GM19463 (cell line): ENCODE data around the gene LAMB4.
A peak's percentile ranks its signal among the peaks of the same experiment; 100 is the strongest.

Experiments used
- ATAC-seq: cut with Tn5 transposase; IDR thresholded peaks from one replicate; pipeline ENCODE4 v1.9.1; 2021; ENCODE audit warnings: mild to moderate bottlenecking, moderate library complexity; ENCODE audit not compliant: unreplicated experiment

LAMB4 gene

DNA sequence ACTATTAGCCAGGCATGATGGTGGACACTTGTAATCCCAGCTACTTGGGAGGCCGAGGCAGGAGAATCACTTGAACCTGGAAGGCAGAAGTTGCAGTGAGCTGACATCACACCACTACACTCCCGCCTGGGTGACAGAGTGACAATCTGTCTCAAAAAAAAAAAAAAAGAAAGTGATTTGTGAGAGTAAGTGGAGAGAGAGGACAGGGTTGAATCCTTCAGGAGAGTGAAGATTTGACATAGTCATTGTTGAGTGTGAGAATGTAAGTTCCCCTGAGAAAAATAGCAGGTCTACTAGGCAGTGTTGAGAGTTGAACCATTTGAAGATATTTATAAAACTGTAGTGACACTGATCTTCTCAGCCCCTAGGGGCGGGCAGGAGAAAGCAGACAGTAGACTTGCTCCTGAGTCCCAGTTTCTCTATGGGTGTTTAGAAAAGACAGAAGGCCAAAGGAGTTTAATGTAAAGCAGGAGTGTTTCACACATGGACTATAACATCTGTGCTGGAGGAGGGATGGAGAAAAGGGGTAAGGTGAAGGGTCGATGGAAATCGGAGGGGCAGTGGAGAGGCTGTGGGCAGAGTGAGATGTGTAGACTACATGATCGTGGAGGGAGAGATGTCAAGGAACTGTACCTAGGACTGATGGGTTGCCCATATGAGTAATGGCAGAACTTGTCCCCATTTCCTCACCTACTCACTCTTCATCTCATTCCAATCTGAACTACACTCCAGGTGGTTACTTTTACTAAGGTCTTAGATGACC is 13.7 kb upstream of the LAMB4 start:
- ATAC-seq: no peak

DNA sequence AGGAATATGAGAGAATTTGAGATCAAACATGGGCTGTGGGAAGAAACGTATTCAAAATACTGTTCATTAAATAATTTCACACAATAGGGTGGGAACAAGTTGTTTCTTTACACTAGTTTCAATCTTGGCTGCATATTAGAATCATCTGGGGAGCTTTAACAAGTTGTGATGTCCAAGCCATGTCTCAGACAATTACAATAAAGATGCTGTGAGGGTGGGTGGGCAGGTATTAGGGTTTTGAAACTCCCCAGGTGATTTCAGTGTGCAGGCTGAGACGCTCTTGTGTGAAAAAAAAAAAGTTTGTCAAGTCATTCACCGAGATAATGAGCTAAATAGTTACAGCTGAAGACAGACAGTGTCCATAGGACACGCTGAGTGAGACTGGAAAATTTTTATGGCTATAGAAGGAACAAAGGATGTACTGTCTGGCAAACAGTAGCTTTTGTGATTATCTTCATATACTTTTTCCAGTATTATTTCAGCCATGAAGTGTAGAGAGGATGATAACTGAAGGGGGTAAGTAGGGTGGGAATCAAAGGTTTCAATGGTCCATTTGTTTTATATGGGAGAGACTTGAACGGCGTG is 12.6 kb upstream of the LAMB4 start:
- no peak for ATAC-seq

DNA sequence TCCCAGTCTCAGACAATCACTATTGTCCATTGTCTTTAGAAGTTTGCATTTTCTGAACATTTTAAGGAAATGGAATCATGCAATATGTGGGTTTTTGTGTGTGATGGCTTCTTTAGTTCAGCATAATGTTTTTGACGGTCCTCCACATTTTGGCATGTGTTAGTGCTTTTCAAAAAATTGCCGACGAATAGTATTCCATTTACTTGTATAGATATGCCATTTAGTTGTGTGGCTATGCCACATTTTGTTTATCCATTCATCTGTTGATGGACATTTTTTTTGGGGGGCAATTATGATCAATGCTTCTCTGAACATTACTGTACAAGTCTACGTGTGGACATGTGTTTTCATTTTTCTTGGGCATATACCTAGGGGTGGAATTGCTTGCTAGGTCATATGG is 12.0 kb upstream of the LAMB4 start:
- ATAC-seq: no peak

DNA sequence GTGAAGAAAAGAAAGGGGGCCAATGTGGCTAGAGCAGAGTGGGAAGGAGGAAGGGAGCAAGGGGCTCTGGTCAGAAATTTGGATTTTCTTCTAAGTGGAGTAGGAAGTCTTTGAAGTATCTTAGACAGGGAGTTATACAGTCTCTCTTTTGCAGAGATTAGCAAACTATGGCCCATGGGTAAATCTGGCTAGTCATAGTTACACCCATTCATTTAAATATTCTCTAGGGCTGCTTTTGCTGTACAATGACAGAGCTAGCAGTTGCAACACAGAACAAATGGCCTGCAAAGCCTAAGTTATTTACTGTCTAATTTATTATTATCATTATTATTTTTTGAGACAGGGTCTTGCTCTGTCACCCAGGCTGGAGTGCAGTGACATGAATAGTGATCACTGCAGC is 10.5 kb upstream of the LAMB4 start:
- ATAC-seq: no peak

DNA sequence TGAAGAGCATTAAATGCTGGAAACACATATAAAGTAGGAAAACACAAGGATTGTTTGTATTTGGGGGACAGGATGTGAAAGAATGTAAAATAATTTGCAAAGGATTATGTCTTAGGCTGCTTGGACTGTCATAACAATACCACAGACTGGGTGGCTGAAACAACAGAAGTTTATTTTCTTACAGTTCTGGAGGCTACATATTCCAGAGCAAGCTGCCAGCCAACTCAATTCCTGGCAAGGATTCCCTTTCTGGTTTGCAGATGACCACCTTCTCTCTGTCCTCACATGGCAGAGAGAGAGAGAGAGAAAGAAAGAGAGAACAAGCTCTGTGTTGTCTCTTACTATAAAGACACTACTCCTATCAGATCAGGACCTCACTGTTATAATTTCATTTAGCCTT is 8.8 kb upstream of the LAMB4 start:
- no peak for ATAC-seq

DNA sequence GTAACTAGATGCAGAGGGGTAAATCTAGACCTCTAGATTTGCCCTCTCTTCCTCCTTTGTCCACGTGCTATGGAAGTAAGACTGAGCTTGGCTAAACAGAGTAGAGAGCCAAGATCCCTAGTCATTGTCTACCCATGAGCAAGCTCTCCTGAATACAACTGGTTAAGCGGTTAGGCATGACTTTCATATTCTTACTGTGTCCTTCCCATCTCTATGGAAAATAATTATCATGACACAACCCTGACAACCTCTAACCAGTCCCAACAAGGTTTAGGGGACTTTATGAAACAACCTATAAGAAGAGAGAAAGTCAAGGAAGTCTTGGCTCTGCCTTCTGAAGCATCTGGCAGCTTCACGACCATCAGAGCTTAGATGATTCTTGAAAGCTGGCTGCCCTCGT is 7.8 kb upstream of the LAMB4 start:
- ATAC-seq: no peak

DNA sequence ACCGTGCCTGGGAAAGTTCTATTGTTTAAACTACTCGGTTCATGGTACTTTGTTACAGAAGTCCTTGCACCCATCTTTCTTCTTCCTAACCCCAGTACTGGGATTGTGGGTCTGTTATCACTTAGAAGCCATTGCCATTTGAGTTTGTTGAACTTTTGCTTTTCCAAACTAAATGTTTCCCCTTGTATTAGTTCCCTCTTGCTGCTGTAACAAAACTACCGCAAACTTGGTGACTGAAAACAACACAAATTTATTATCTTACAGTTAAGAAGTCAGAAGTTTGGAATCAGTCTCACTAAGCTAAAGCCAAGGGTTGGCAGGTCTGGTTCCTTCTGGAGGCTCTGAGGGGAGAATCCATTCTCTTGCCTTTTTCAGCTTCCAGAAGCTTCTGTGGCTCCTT is 6.9 kb upstream of the LAMB4 start:
- ATAC-seq: no peak

DNA sequence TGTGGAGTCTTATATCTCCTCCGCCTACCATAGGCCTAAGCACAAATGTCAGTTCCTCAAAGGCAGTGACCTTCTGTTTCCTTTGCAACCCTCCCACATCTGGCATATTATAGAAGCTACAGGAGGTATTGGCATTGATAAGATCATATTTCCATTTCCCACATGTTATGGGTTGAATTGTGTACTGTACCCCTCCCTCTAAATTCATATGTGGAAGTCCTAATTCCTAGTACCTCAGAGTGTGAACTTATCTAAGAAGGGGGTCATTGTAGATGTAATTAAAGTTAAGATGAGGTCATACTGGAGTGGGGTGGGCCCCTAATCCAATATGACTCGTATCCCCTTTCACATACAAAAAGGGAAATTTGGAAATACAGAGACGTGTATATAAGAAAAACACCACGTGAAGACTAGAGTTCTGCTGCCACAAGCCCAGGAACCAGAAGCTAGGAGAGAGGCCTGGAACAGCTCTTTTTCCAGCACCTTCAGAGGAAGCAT is 6.1 kb upstream of the LAMB4 start:
- peak; percentile 7 for ATAC-seq

DNA sequence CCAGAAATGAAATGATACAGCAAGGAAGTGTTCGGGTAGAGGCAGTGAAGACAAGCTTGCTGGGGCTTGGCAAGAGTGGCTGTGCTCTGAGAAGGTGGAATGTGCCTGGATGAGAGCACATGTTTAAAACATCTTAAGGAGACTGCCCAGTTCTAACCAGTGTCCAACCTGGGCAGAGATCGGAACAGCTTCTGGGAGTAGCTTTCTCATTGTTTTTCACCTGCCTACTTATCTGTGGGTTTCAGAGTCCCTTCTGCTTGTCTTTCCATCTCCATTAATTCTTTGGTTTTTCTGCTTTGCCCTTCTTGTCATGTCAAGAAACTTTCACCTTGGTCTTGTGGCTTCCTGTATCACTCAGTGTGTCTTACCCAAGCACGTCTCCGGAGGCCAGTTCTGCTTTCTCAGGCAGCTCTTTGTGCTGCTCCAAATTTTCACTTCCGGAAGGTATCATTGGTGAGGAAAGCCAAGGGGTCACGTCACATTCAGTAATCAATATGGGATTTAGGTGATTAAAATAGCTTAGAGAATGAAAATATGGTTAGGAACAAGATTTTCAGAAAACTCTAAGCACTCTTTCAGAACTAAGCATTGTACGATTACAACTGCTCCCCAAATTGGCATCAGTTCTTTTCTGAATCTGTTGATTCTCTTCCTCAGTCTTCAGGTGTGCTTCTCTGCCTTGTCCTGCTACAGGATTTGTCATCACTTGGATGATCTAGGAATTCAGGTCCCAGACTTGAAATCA is 5.5 kb upstream of the LAMB4 start:
- peak; percentile 95 for ATAC-seq

DNA sequence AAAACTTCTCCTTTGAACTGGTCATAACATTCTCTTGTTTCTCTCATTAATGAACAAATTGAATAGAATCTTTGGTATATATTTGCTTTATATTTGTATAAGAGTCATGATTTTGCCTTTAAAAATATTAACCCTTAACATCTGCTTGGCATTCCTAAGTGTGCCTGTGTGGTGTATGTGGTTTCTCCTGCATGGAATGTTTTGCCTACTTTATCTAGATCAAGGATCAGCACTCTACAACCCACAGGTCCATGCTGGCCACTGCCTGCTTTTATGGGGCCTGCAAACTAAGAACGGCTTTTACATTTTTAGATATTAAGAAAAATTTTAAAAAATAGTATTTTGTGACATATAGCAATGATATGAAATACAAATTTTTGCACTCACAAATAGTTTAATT is 4.3 kb upstream of the LAMB4 start:
- ATAC-seq: no peak

DNA sequence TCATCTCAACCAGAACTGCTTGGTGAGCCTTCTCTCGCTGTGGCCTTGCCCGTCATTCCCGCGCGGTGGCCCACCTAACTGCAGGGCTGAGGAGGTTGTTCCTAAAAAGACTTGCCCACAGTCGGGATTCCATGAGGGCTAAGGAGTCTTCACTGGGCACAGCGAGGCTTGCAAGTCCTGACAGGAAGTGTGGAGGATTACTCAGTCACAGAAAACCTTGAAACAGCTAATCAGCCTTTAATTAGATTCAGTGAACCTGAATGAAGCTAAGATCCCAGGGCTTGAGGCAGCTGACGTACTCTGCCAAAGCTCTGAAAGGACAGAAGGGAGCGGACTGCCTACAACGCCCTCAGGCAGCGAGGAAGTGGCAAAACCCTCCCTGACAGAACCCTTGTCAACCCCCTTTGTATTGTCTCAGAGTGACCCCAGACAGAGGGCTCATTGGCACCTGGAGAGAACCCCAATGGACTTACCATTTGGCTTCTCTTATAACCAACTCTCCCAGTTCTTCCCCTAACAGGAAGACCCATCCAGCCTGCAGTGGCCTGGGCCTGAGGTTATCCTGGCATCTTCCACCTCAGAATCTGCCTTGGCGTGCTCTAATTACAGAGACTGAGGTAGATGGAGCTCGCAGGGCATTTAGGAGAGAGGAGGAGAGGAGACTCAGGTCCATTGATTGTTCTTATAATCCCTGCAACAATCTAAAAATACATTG is 2.5 kb upstream of the LAMB4 start:
- no peak for ATAC-seq

DNA sequence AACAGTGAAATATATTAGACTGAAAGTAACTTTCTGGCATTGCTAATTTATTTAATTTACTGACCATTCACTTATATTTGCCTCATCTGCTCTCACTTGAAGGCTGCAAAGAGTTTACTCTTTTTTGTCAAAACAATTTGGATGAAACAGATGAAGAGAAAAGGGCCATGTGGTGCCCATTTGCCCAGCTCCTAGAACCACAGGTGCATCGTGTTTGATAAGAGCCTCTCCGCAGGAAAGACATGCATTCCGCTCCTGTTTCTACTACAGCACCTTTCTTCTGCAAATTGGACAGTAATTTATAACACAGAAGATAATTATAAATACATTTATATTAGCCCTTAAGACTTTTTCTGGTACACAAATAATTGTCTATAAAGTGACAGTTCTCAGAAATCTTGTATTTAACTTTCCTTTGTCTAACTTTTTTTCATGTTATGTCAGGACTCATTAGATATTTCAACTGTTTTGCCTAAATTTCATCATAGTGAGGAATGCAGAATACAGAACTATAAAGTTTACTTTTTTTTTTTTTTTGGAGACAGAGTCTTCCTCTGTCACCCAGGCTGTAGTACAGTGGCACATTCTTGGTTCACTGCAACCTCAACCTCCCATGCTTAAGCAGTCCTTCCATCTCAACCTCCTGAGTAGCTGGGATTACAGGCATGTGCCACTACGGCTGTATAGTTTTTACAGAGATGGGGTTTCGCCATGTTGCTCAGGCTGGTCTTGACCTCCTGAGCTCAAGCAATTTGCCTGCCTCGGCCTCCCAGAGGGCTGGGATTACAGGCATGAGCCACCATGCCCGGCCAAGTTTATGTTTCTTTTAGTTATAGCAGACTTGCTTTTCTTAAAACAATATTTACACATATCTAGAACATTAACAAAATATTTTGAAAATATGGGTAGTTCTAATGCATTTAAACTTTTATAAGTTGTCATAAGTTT is 869 bp downstream of the LAMB4 start:
- ATAC-seq: no peak

DNA sequence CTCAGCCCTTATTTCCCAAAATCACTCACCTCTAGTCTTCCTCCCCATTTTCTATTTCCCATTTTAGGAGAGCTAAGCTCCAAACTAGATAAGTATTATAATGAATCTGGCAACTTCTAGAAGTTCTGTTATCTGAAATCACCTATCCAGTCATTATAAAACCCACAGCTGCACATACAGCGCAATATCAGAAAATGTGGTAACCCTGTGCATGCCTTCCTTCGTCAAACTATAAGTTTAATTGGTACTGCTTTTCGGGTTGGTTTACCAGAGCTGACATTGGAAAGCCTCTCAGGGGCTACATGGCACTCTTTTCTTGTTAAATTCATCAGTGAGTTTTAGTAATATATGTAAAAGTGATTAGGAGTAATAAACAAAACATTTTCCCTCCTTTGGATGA is 1.6 kb downstream of the LAMB4 start:
- no peak for ATAC-seq

DNA sequence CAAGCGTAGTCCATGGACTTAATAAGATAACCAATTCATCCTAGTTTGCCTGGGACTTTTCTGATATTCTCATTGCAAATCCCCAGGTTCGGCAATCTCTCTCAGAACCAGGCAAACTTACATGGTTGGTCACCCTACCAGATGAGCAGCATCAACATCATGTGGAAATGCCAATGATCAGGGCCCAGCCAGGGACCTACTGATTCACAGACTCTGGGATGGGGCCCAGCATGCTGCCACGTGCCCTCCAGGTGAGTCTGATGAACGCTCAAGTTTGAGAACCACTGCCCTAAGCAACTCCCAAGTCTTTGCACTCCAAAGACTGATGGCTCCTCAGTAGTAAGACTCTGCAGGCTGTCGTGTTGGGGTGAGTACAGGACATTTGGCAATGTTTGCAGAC is 2.7 kb downstream of the LAMB4 start:
- no peak for ATAC-seq

DNA sequence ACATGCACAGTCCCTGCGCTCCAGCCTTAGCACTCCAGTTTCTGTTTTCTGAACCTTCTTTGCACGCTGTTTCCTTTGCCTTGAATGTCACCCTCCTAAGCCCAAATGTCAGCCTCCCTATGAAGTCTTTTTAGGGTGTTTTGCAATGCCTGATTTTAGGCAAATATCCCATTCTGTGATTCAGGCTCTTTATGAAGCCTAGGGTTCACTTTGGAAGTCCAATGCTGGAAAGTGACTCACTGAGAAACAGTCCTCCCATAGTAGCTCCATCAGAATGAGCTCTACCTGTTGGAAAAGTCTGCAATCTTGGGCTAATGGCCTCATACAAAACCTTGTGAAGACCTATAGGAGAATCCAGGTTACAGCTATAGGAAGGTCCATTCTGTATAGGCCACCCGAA is 5.3 kb downstream of the LAMB4 start:
- ATAC-seq: no peak

DNA sequence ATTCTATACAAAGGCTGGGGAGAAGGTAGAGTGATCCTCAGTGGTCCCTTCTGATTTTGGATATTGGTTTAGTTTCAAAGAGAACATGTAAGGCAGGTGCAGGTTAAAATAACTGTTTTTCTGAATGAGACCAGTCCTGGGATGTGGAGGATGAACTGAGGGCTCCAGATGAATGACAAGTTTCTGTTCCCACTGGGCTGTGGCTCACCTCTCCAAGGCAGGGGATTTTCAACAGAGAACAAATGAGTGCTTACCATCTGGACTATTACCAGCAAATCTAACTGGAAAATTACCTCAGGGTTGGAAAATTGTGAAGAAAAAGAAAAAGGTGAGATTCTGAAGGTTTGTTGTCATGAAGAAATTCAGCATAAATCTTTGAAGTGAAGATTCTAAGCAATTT is 8.0 kb downstream of the LAMB4 start:
- ATAC-seq: no peak

DNA sequence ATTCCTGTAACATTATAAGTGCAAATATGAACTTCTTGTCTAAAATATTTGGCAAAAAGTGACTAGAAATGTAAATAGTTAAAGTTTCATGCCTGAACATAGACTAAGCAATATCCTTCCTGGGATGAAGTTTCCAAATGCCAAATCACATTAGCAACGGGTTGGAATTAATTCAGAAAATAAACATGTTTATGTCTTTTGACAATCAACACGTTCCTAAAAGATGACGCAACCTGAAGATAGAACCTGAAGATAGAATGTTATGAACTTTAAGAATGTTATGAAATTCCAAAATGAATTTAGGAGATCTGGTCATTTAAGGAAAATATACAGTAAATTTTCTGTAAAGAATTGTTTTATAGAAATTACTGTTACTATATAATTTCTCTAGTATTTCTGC is 9.2 kb downstream of the LAMB4 start:
- ATAC-seq: no peak

DNA sequence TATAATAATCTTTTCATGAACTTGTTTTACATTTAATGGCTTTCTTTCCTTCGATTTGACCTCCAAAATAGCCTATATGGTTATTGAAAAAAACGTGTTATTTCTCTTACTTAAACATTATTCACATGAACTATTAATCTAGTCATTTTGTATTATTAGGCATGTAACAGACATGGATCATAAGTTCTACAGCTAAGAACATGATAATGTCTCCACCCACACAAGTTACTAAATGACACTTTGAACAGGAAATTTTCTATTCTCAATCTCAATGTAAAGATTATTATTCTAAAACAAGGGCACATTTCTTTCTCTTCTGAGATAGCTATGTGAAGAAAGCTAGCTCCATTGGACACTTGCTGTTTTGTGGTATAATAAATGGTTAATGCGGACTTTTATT is 10.0 kb downstream of the LAMB4 start:
- no peak for ATAC-seq

DNA sequence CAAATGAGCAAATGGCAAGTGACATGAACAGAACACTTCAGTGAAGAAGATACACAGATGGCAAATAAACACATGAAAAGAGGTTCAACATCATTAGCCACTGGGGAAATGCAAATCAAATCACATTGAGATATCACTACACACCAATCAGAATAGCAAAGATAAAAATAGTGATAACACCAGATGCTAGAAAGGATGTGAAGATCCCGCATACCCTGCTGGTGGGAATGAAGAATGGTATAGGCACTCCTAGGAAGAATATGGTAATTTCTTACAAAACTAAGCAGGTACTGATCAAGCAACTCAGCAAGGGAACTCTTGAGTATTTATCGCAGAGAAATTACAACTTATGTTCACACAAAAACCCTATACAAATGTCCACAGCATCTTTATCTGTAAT is 11.2 kb downstream of the LAMB4 start:
- ATAC-seq: no peak

DNA sequence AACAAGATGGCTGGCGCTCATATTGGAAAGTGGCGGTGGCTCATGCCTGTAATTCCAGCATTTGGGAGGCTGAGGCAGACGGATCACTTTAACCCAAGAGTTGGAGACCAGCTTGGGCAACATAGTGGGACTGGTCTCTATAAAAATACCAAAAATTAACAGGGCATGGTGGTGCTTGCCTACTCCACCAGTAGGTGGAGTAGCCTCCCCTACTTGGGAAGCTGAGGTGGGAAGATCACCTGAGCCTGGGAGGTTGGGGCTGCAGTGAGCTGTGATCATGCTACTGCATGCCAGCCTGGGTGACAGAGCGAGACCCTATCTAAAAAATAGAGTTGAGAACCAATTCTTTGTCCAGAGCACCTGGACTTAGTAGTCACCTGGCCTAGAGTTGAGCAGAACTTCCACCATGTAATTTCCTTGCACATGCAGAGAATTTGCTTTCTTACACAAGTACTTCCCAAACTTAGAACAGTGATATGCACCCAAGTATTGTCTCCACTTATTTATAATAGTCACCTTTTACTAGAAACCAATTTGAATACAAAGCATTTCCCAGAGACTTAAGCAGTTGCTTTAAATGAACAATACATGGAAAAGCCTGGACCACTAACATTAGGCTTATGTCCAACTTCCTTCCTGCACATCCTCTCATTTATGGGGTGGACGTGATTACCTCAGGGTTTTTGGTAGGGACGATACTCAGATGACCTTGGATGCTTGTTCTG is 15.9 kb downstream of the LAMB4 start:
- peak; percentile 81 for ATAC-seq
